ENCODE data around the gene MED16.
"Not testable (repeated sequence)": the region's sequence is repeated elsewhere in the genome, so short reads cannot be mapped to it uniquely, and the experiment has no call there.

The MED16 gene

GRCh38 chr19:855566-856120 is 37.3 kb downstream of the MED16 start:
- in situ Hi-C loops (cut with HindIII; ENCODE audit: low sequenced_read_pairs), result no loop called here
- no peak for DNase-seq (ENCODE audit: low read depth, low spot score)
- TF ChIP-seq CTCF (IDR thresholded peaks at IDR 0.05; ENCODE audit: low read depth, low read length), result no peak
- no peak overlapping the region for H3K4me3 ChIP-seq (ENCODE audit: low read depth, low read length)

- in situ Hi-C loops (cut with HindIII; ENCODE audit: low sequenced_read_pairs), result no loop called here
- DNase-seq (ENCODE audit: low read depth, low spot score), result no peak
- TF ChIP-seq CTCF (IDR thresholded peaks at IDR 0.05; ENCODE audit: low read depth, low read length), result no peak
- H3K4me3 ChIP-seq (ENCODE audit: low read depth, low read length), result no peak overlapping the region
These were observed 37.8 kb downstream of the MED16 start for GRCh38 chr19:855142-855541.

GRCh38 chr19:854549-854948 is 38.4 kb downstream of the MED16 start:
- no peak for TF ChIP-seq CTCF (IDR thresholded peaks at IDR 0.05; ENCODE audit: low read depth, low read length)
- no peak for DNase-seq (ENCODE audit: low read depth, low spot score)
- H3K4me3 ChIP-seq (ENCODE audit: low read depth, low read length), result no peak overlapping the region
- in situ Hi-C loops (cut with HindIII; ENCODE audit: low sequenced_read_pairs), result no loop called here

- H3K4me3 ChIP-seq (ENCODE audit: low read depth, low read length); DNase-seq (ENCODE audit: low read depth, low spot score); in situ Hi-C loops (cut with HindIII; ENCODE audit: low sequenced_read_pairs): not testable (repeated sequence)
These were observed 39.3 kb downstream of the MED16 start for GRCh38 chr19:853614-854220.

GRCh38 chr19:853014-853585 is 39.9 kb downstream of the MED16 start:
- no peak overlapping the region for H3K4me3 ChIP-seq (ENCODE audit: low read depth, low read length)
- in situ Hi-C loops (cut with HindIII; ENCODE audit: low sequenced_read_pairs), result no loop called here
- no peak for TF ChIP-seq CTCF (IDR thresholded peaks at IDR 0.05; ENCODE audit: low read depth, low read length)
- no peak for DNase-seq (ENCODE audit: low read depth, low spot score)

GRCh38 chr19:852136-853013 is 40.6 kb downstream of the MED16 start, which contains the start of gene ELANE:
Gene ELANE (plus strand): TSS chr19:852303. CDS start chr19:852329, 26 bp downstream.
- no peak for DNase-seq (ENCODE audit: low read depth, low spot score)
- TF ChIP-seq CTCF (IDR thresholded peaks at IDR 0.05; ENCODE audit: low read depth, low read length), result no peak
- H3K4me3 ChIP-seq (ENCODE audit: low read depth, low read length), result no peak within 1 kb of the TSS
- in situ Hi-C loops (cut with HindIII; ENCODE audit: low sequenced_read_pairs), result no loop called here
